ENCODE results near the gene ALG3. TPM values are rescaled to one million over a fixed set of nuclear protein-coding genes. Genes with fewer than 3 reads are reported as not detected.

Gene ALG3
- total and polyA plus RNA-seq, 2 donors (not counting 3 experiments of a cell fraction or from before 2014, with no cell fraction given): 42.9 to 99.9 TPM

- Histone ChIP-seq H3K9ac (replicated peaks; ENCODE audit: extremely low read depth, insufficient read depth, low read length) (no peak overlapping the region), H3K4me3 (replicated peaks in 1 of 3; ENCODE audit: insufficient read depth in 1 of 3, low read depth in 1 of 3, low read length in 3 of 3) (no peak overlapping the region), H2AFZ (ENCODE audit: low read depth, low read length) (no peak overlapping the region), H3K4me1 (ENCODE audit: control insufficient read depth, extremely low read depth, insufficient read depth, low read length) (no peaks in the 10 kb centered on the region), H3K27me3 (ENCODE audit: control insufficient read depth in 2 of 2, insufficient read depth in 2 of 2, low read length in 2 of 2) (peaks cover under 1 to 3% of the 10 kb centered on the region in 2 experiments), H3K4me2 (ENCODE audit: insufficient read depth, low read length) (no peak overlapping the region), H3K9me3 (replicated peaks; ENCODE audit: control insufficient read depth, insufficient read depth, low read length) (no peaks in the 10 kb centered on the region), H3K9me1 (replicated peaks; ENCODE audit: control insufficient read depth, extremely low read depth, insufficient read depth, low read length) (no peaks in the 10 kb centered on the region), H3K27ac (ENCODE audit: insufficient read depth, low read depth, low read length) (no peak overlapping the region), H4K20me1 (replicated peaks; ENCODE audit: control insufficient read depth, extremely low read depth, insufficient read depth, low read length) (no peaks in the 10 kb centered on the region), H3K79me2 (ENCODE audit: control insufficient read depth, insufficient read depth, low read length) (no peaks in the 10 kb centered on the region), H3K36me3 (ENCODE audit: control insufficient read depth in 2 of 2, extremely low read depth in 1 of 2, insufficient read depth in 2 of 2, low read length in 2 of 2) (no peaks in the 10 kb centered on the region)
- no peak for TF ChIP-seq FOS (IDR thresholded peaks at IDR 0.05; ENCODE audit: borderline replicate concordance, insufficient read depth, low read length)
- no peak for TF ChIP-seq MAX (IDR thresholded peaks at IDR 0.05; ENCODE audit: insufficient read depth, insufficient read length)
- no peak for TF ChIP-seq GATA2 (IDR thresholded peaks at IDR 0.05; ENCODE audit: insufficient read depth, insufficient read length, low read depth, low read length)
- TF ChIP-seq, protein P1, sequence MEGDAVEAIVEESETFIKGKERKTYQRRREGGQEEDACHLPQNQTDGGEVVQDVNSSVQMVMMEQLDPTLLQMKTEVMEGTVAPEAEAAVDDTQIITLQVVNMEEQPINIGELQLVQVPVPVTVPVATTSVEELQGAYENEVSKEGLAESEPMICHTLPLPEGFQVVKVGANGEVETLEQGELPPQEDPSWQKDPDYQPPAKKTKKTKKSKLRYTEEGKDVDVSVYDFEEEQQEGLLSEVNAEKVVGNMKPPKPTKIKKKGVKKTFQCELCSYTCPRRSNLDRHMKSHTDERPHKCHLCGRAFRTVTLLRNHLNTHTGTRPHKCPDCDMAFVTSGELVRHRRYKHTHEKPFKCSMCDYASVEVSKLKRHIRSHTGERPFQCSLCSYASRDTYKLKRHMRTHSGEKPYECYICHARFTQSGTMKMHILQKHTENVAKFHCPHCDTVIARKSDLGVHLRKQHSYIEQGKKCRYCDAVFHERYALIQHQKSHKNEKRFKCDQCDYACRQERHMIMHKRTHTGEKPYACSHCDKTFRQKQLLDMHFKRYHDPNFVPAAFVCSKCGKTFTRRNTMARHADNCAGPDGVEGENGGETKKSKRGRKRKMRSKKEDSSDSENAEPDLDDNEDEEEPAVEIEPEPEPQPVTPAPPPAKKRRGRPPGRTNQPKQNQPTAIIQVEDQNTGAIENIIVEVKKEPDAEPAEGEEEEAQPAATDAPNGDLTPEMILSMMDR (IDR thresholded peaks at IDR 0.05; ENCODE audit: extremely low read depth in 1 of 2, insufficient read depth in 1 of 2, low read depth in 1 of 2, low read length in 2 of 2): no peak
- no peak for TF ChIP-seq POLR2AphosphoS5 (IDR thresholded peaks at IDR 0.05; ENCODE audit: insufficient read depth, low read depth, low read length)
- FAIRE-seq: no peak
- no peak for DNase-seq (ENCODE audit: low read depth, low spot score)
- POLR2A ChIA-PET: no interaction called here
- CTCF ChIA-PET: no interaction called here
- dilution Hi-C loops (cut with MboI; ENCODE audit: extremely low pct_ligation_motif_present, low sequenced_read_pairs) (no loop called here), intact Hi-C loops (cut with micrococcal nuclease) (no loop called here)
- BruUV-seq (replicated peaks): no TSS peak
Observed at GRCh38 chr3:184200825-184201224, 47.9 kb downstream of the ALG3 start.

GRCh38 chr3:184198509-184198908, 50.3 kb downstream of the ALG3 start:
- H3K4me2 ChIP-seq (ENCODE audit: insufficient read depth, low read length): no peak overlapping the region
- H3K9me1 ChIP-seq (replicated peaks; ENCODE audit: control insufficient read depth, extremely low read depth, insufficient read depth, low read length): no peaks in the 10 kb centered on the region
- ChIA-PET CTCF (no interaction called here), POLR2A (no interaction called here)
- intact Hi-C loops (cut with micrococcal nuclease) (no loop called here), dilution Hi-C loops (cut with MboI; ENCODE audit: extremely low pct_ligation_motif_present, low sequenced_read_pairs) (no loop called here)
- FAIRE-seq: no peak
- H3K79me2 ChIP-seq (ENCODE audit: control insufficient read depth, insufficient read depth, low read length): no peaks in the 10 kb centered on the region
- H2AFZ ChIP-seq (ENCODE audit: low read depth, low read length): no peak overlapping the region
- H3K27me3 ChIP-seq (ENCODE audit: control insufficient read depth in 2 of 2, insufficient read depth in 2 of 2, low read length in 2 of 2): peaks cover 0 to 3% of the 10 kb centered on the region in 2 experiments
- no peak for DNase-seq (ENCODE audit: low read depth, low spot score)
- H3K4me3 ChIP-seq (replicated peaks in 1 of 3; ENCODE audit: insufficient read depth in 1 of 3, low read depth in 1 of 3, low read length in 3 of 3): no peak overlapping the region
- H3K36me3 ChIP-seq (ENCODE audit: control insufficient read depth in 2 of 2, extremely low read depth in 1 of 2, insufficient read depth in 2 of 2, low read length in 2 of 2): peaks cover 0 to 8% of the 10 kb centered on the region in 2 experiments
- TF ChIP-seq, protein P1 (IDR thresholded peaks at IDR 0.05; ENCODE audit: extremely low read depth in 1 of 2, insufficient read depth in 1 of 2, low read depth in 1 of 2, low read length in 2 of 2): no peak
- TF ChIP-seq POLR2A (IDR thresholded peaks at IDR 0.05; ENCODE audit: low read depth, low read length) (no peak), MAX (IDR thresholded peaks at IDR 0.05; ENCODE audit: insufficient read depth, insufficient read length) (no peak), FOS (IDR thresholded peaks at IDR 0.05; ENCODE audit: borderline replicate concordance, insufficient read depth, low read length) (no peak), POLR2AphosphoS5 (IDR thresholded peaks at IDR 0.05; ENCODE audit: insufficient read depth, low read depth, low read length) (no peak), JUN (IDR thresholded peaks at IDR 0.05; ENCODE audit: borderline replicate concordance, insufficient read depth, insufficient read length, low read depth) (no peak), MYC (IDR thresholded peaks at IDR 0.05; ENCODE audit: low read depth, low read length) (no peak), EZH2 (IDR thresholded peaks at IDR 0.05; ENCODE audit: borderline replicate concordance, low read depth, low read length, severe bottlenecking) (no peak), GATA2 (IDR thresholded peaks at IDR 0.05; ENCODE audit: insufficient read depth, insufficient read length, low read depth, low read length) (no peak)
- BruUV-seq (replicated peaks): no TSS peak
- no peaks in the 10 kb centered on the region for H3K4me1 ChIP-seq (ENCODE audit: control insufficient read depth, extremely low read depth, insufficient read depth, low read length)
- no peak overlapping the region for H3K9ac ChIP-seq (replicated peaks; ENCODE audit: extremely low read depth, insufficient read depth, low read length)
- no peaks in the 10 kb centered on the region for H3K9me3 ChIP-seq (replicated peaks; ENCODE audit: control insufficient read depth, insufficient read depth, low read length)
- no peak overlapping the region for H3K27ac ChIP-seq (ENCODE audit: insufficient read depth, low read depth, low read length)
- H4K20me1 ChIP-seq (replicated peaks; ENCODE audit: control insufficient read depth, extremely low read depth, insufficient read depth, low read length): no peaks in the 10 kb centered on the region

All from endothelial cell of umbilical vein (primary cell).